Ishikawa (cell line): ENCODE results near the gene PLA1A.

Source experiments
- CEBPB ChIP-seq: IDR thresholded peaks from 2 replicates; pipeline ENCODE4 v1.6.1; 2012
- CREB1 ChIP-seq: IDR thresholded peaks from 2 replicates; pipeline ENCODE4 v1.6.1; 2012; ENCODE audit warnings: low read depth
- EGR1 ChIP-seq: IDR thresholded peaks from 2 replicates; pipeline ENCODE4 v1.6.1; 2012
- EP300 ChIP-seq: IDR thresholded peaks from 2 replicates; pipeline ENCODE4 v1.6.1; 2012; ENCODE audit warnings: borderline replicate concordance
- FOXM1 ChIP-seq: IDR thresholded peaks from 2 replicates; pipeline ENCODE4 v1.6.1; 2012; ENCODE audit warnings: low read depth, borderline replicate concordance
- MAX ChIP-seq: IDR thresholded peaks from 2 replicates; pipeline ENCODE4 v1.6.1; 2012
- NFIC ChIP-seq: IDR thresholded peaks from 2 replicates; pipeline ENCODE4 v1.6.1; 2012
- RAD21 ChIP-seq: IDR thresholded peaks from 2 replicates; pipeline ENCODE4 v1.6.1; 2012; ENCODE audit warnings: low read depth
- REST ChIP-seq: IDR thresholded peaks from 2 replicates; pipeline ENCODE4 v1.6.1; 2012; ENCODE audit warnings: low read depth, mild to moderate bottlenecking
- TAF1 ChIP-seq: IDR thresholded peaks from 2 replicates; pipeline ENCODE4 v1.6.1; 2012; ENCODE audit warnings: low read depth, mild to moderate bottlenecking
- TCF12 ChIP-seq: IDR thresholded peaks from 2 replicates; pipeline ENCODE4 v1.6.1; 2012; ENCODE audit warnings: low read depth
- TEAD4 ChIP-seq: IDR thresholded peaks from 2 replicates; pipeline ENCODE4 v1.6.1; 2012
- USF1 ChIP-seq: IDR thresholded peaks from 2 replicates; pipeline ENCODE4 v1.6.1; 2012
- YY1 ChIP-seq: IDR thresholded peaks from 2 replicates; pipeline ENCODE4 v1.6.1; 2012; ENCODE audit warnings: low read depth
- ZBTB7A ChIP-seq: IDR thresholded peaks from 2 replicates; pipeline ENCODE4 v1.6.1; 2012; ENCODE audit warnings: low read depth

Gene PLA1A

GRCh38 chr3:119562307-119562961, 35.3 kb upstream of the PLA1A start:
- TF ChIP-seq MAX (no peak), EP300 (no peak), FOXM1 (no peak), CEBPB (no peak), NFIC (no peak), YY1 (no peak), EGR1 (no peak), ZBTB7A (no peak), RAD21 (no peak), REST (no peak), TCF12 (no peak), USF1 (no peak), TAF1 (no peak)

GRCh38 chr3:119569156-119569555, 28.5 kb upstream of the PLA1A start:
- TF ChIP-seq NFIC (no peak), FOXM1 (no peak), CREB1 (no peak), MAX (no peak), USF1 (no peak), EP300 (no peak), EGR1 (no peak)

- TF ChIP-seq TEAD4 (no peak), NFIC (no peak), USF1 (no peak), CEBPB (no peak), YY1 (no peak), REST (no peak), TCF12 (no peak), FOXM1 (no peak), ZBTB7A (no peak), EP300 (no peak), MAX (no peak)
Observed at GRCh38 chr3:119570229-119570628, 27.5 kb upstream of the PLA1A start.

- no peak for TF ChIP-seq EGR1
- TF ChIP-seq REST = no peak
- TF ChIP-seq TCF12 = no peak
- TF ChIP-seq CEBPB = no peak
- no peak for TF ChIP-seq RAD21
- TF ChIP-seq TEAD4 = no peak
- TF ChIP-seq EP300 = no peak
- TF ChIP-seq USF1 = no peak
- TF ChIP-seq YY1 = no peak
- no peak for TF ChIP-seq CREB1
- no peak for TF ChIP-seq TAF1
- no peak for TF ChIP-seq ZBTB7A
- no peak for TF ChIP-seq MAX
- TF ChIP-seq FOXM1 = no peak
- no peak for TF ChIP-seq NFIC
Observed at GRCh38 chr3:119571230-119571629, 26.5 kb upstream of the PLA1A start.
